GM12891 (cell line): Measurements from ENCODE around the gene CCDC195.

Experiments
- POLR2A ChIP-seq: IDR thresholded peaks from 2 replicates; pipeline ENCODE4 v1.6.1; 2011; ENCODE audit warnings: low read depth, low read length, control low read depth
- TAF1 ChIP-seq: IDR thresholded peaks from 2 replicates; pipeline ENCODE4 v1.6.1; 2011; ENCODE audit warnings: low read depth, low read length, control low read depth

- TF ChIP-seq POLR2A (no peak), TAF1 (no peak)
Measured at GRCh38 chr2:224734949-224735348, 18.8 kb upstream of the CCDC195 start.
